Kidney (tissue), 14 donors: Measurements from ENCODE around the gene SLC22A23. TPM values are rescaled to one million over a fixed set of nuclear protein-coding genes. Genes with fewer than 3 reads are reported as not detected.

ENCODE experiments used
- DNase-seq, 5 donors: peaks; one replicate each; pipeline ENCODE4 v3.0.0-alpha.2; 2013 to 2020
- FAIRE-seq: peaks from 2 replicates; lab custom pipeline; 2012; peaks lifted over from hg19 to GRCh38; lab: Jason Lieb, UNC
- H3K27ac ChIP-seq, 2 donors: one replicate each; pipeline ENCODE4 v1.7.0; 2013; ENCODE audit warnings: low read depth in 2 of 2, low read length in 2 of 2, inconsistent platforms in 1 of 2
- H3K27me3 ChIP-seq: one replicate; pipeline ENCODE4 v1.7.1; 2013; ENCODE audit warnings: low read length, inconsistent platforms; ENCODE audit not compliant: control insufficient read depth, insufficient read depth
- H3K36me3 ChIP-seq, 3 donors: one replicate each; pipeline versions ENCODE4 v1.7.0 to v1.7.1; 2013; ENCODE audit warnings: low read length in 3 of 3, control low read depth in 1 of 3, inconsistent platforms in 1 of 3; ENCODE audit not compliant: insufficient read depth in 3 of 3, control insufficient read depth in 2 of 3
- H3K4me1 ChIP-seq, 3 donors: one replicate each; pipeline versions ENCODE4 v1.7.0 to v1.7.1; 2013; ENCODE audit warnings: low read length in 3 of 3, inconsistent platforms in 1 of 3, low read depth in 1 of 3; ENCODE audit not compliant: control insufficient read depth in 2 of 3, insufficient read depth in 2 of 3
- H3K4me3 ChIP-seq, 3 donors: one replicate each; pipeline versions ENCODE4 v1.7.0 to v1.8.1; 2013; ENCODE audit warnings: low read length in 3 of 3, control low read depth in 1 of 3, inconsistent platforms in 1 of 3
- H3K9ac ChIP-seq, 3 donors: one replicate each; pipeline versions ENCODE4 v1.7.0 to v1.7.1; 2013; ENCODE audit warnings: low read length in 3 of 3, control low read depth in 1 of 3, inconsistent platforms in 1 of 3
- H3K9me3 ChIP-seq, 3 donors: one replicate each; pipeline versions ENCODE4 v1.7.0 to v1.7.1; 2013; ENCODE audit warnings: low read length in 3 of 3, control low read depth in 1 of 3, inconsistent platforms in 1 of 3; ENCODE audit not compliant: control insufficient read depth in 2 of 3, insufficient read depth in 1 of 3
- intact Hi-C: fragments of 100-400 bp; cut with DNase I; formaldehyde crosslinking; loops from one replicate; pipeline ENCODE4 v1.11.1; 2022
- polyA plus RNA-seq: library from polyadenylated mRNA; stranded (reverse); fragments of 350-450 nt; fragmentation: Illumina TruSeq; extraction: RNeasy Lipid Tissue Mini Kit (QIAGEN cat#74804); gene quantifications from one replicate; pipeline ENCODE4 v1.2.3, GENCODE V29; 2014; ENCODE audit warnings: low read depth, low replicate concordance; ENCODE audit not compliant: insufficient read depth
- total RNA-seq: library from RNA; stranded (reverse); fragmentation: NEBNext Ultra II Directional; extraction: Animal tissue kit (Norgen Biotek cat#: 25700); gene quantifications from one replicate; pipeline ENCODE4 v1.2.1, GENCODE V29; 2021
- TF ChIP-seq, protein P1 (sequence below): IDR thresholded peaks from 3 replicates; pipeline ENCODE4 v1.5.1; 2012; ENCODE audit warnings: mild to moderate bottlenecking, moderate library complexity, borderline replicate concordance; ENCODE audit not compliant: insufficient read depth; ENCODE audit errors: extremely low read depth
- donor health status: control.
- donor health status: control.
- donor health status: control.
- donor health status: control.
- donor health status: control.
- donor health status: DM: yes; HTN: yes; CAD: no.
- donor health status: Normal renal cell carcinoma (clear cell type).

SLC22A23 gene
- total and polyA plus RNA-seq, 2 donors from 2014 or later = 5.3 to 5.7 TPM

- TF ChIP-seq, protein P1, sequence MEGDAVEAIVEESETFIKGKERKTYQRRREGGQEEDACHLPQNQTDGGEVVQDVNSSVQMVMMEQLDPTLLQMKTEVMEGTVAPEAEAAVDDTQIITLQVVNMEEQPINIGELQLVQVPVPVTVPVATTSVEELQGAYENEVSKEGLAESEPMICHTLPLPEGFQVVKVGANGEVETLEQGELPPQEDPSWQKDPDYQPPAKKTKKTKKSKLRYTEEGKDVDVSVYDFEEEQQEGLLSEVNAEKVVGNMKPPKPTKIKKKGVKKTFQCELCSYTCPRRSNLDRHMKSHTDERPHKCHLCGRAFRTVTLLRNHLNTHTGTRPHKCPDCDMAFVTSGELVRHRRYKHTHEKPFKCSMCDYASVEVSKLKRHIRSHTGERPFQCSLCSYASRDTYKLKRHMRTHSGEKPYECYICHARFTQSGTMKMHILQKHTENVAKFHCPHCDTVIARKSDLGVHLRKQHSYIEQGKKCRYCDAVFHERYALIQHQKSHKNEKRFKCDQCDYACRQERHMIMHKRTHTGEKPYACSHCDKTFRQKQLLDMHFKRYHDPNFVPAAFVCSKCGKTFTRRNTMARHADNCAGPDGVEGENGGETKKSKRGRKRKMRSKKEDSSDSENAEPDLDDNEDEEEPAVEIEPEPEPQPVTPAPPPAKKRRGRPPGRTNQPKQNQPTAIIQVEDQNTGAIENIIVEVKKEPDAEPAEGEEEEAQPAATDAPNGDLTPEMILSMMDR = no peak
- Histone ChIP-seq H3K27me3 (no peaks in the 10 kb centered on the region), H3K36me3 (peaks cover 0 to 9% (median 2%) of the 10 kb centered on the region in 3 donors), H3K4me1 (no peaks in the 10 kb centered on the region), H3K9ac (no peak overlapping the region), H3K9me3 (no peaks in the 10 kb centered on the region), H3K4me3 (no peak overlapping the region), H3K27ac (no peak overlapping the region)
- intact Hi-C loops = no loop called here
- DNase-seq (no peak), FAIRE-seq (no peak)
These were observed 165.5 kb downstream of the SLC22A23 start for GRCh38 chr6:3291346-3291745.

DNA sequence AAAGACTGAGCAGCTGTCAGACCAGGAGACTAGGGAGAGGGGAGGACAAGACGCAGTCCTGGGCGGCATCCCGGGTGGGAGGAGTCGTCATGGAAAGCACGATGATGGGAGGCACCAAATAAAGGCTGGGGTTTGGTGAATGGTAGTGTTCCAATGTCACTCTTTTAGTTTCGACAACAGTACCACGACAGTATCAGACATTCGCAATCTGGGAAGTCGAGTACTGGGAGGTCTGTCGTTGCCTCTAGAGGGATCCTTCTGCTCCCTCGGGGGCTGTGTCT, 166.0 kb downstream of the SLC22A23 start:
- no peak overlapping the region for H3K27ac ChIP-seq
- peak in 1 of 5 donors; percentile 16 for DNase-seq
- no peaks in the 10 kb centered on the region for H3K9me3 ChIP-seq
- no peak for FAIRE-seq
- H3K4me1 ChIP-seq = no peaks in the 10 kb centered on the region
- peaks cover 0 to 9% (median 2%) of the 10 kb centered on the region in 3 donors for H3K36me3 ChIP-seq
- intact Hi-C loops = no loop called here
- H3K9ac ChIP-seq = no peak overlapping the region
- TF ChIP-seq, protein P1 = no peak
- H3K27me3 ChIP-seq = no peaks in the 10 kb centered on the region
- H3K4me3 ChIP-seq = no peak overlapping the region

DNA sequence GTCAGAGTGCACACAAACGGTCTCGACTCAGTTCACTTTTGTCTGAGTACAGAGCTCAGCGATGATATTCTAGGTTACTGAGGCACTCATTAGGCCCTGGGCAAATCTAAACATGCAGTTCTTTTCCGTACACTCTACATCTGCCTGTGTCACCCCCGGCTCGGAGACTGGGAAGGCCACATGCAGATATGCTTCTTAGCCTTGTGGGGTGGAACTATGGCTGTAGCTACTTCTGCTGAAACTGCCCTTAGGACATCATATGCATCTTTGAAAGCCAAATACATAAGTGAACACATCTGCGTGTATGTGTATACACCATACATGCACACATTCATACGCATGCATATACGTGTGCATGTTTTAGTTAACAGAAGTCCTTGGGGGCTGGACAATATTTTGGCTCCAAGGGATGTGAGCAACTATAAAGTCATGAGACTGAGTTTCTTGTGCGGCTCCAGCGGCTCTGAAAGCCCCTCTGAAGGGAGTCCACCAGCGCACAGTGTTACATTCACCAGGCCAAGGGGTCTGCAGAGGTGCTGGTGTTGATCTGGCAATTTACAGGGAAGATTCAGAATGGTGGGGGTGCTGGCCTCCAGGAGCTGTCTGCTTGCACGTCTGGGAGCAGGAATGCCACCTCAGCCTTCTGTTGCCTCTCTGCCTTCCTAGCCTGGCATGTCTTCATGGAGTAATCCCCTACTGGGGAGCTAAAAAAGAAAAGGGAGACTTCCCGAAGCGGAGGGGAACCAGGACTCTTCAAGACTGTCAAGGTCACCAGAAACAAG, 166.5 kb downstream of the SLC22A23 start:
- H3K4me3 ChIP-seq = no peak overlapping the region
- no peaks in the 10 kb centered on the region for H3K4me1 ChIP-seq
- DNase-seq = peak in 1 of 5 donors; percentile 22
- H3K27ac ChIP-seq = no peak overlapping the region
- FAIRE-seq = no peak
- TF ChIP-seq, protein P1 = no peak
- H3K9ac ChIP-seq = no peak overlapping the region
- intact Hi-C loops = no loop called here
- H3K27me3 ChIP-seq = no peaks in the 10 kb centered on the region
- H3K9me3 ChIP-seq = no peaks in the 10 kb centered on the region
- H3K36me3 ChIP-seq = peaks cover 0 to 9% (median 2%) of the 10 kb centered on the region in 3 donors
